ENCODE results near the gene SLC26A2.

Gene SLC26A2

DNA sequence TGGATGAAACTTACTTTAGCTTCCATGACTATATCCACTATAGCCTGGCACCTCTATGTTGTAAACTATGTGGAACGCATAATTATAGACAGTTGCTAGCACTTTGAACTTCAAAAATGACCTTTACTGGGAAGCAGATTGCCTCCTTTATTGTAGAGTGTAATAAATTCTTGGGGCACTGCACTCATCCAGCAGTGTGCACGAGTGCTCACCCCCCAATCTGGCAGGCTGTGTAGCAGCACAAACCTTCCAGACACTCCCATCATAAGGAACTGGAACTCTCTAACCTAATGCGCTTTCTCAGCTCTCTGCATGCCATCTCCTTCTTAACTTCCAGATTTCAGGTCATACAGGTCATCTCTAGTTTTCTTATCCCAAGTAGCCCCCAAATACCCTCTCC lies 14.4 kb upstream of the SLC26A2 start:
- H3K27ac ChIP-seq, result no peak overlapping the region
- TF ChIP-seq CTCF (conservative IDR thresholded peaks at IDR 0.05), result no peak

DNA sequence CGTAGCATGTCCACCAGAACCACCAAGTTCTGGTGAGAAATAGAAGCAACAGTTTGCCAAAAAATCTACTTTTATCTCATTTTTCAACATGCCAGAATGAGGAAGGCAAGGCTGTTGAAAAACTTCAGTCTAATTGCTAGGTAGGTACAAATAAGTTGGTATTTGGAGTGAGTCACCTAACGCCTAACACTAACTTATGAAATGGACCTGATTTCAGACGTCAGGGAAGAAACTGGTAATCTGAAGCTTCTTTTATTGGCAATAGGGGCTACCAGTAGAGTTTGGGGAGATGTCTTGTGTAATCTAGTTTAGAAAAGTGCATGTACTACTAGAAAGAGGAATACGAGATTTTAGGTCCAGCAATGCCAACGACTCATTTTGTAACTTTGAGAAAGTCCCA lies 11.6 kb upstream of the SLC26A2 start:
- H3K27ac ChIP-seq, result no peak overlapping the region
- TF ChIP-seq CTCF (conservative IDR thresholded peaks at IDR 0.05), result no peak

- no peak for TF ChIP-seq CTCF (conservative IDR thresholded peaks at IDR 0.05)
- no peak overlapping the region for H3K27ac ChIP-seq
Measured at GRCh38 chr5:149951138-149951749, 9.3 kb upstream of the SLC26A2 start.

- TF ChIP-seq CTCF (conservative IDR thresholded peaks at IDR 0.05), result no peak
Measured at GRCh38 chr5:149953436-149954121, 7.0 kb upstream of the SLC26A2 start.

DNA sequence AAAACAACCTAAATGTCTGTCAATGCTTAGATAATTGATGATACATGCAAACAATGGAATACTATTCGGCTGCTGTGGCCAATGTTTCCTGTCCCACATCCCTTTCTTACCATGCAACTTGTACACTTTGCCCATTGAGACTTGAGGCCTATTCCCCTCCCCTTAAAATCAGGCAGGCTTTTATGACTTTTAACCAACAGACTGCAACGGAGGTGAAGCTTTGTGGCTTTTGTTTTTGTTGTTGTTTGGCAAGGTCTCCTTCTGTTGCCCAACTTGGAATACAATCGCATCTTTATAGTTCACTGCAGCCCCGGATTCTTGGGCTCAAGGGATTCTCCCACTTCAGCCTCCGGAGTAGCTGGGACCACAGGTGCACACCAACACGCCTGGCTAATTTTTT lies 5.8 kb upstream of the SLC26A2 start:
- TF ChIP-seq CTCF (conservative IDR thresholded peaks at IDR 0.05), result no peak
- H3K27ac ChIP-seq, result no peak overlapping the region

More at GRCh38 chr5:149953436-149954121, 7.0 kb upstream of the SLC26A2 start:
- H3K27ac ChIP-seq, result no peak overlapping the region; the same call in 1 of the 2 replicates

- TF ChIP-seq CTCF (conservative IDR thresholded peaks at IDR 0.05), result no peak
Measured at GRCh38 chr5:149956685-149957084, 3.9 kb upstream of the SLC26A2 start.

GRCh38 chr5:149957855-149958254 lies 2.7 kb upstream of the SLC26A2 start:
- peak overlapping the region; percentile 54 for H3K27ac ChIP-seq
- TF ChIP-seq CTCF (conservative IDR thresholded peaks at IDR 0.05), result no peak

More at GRCh38 chr5:149956685-149957084, 3.9 kb upstream of the SLC26A2 start:
- H3K27ac ChIP-seq, result peak overlapping the region; percentile 54
